DMS79 (cell line): ENCODE data around the gene DNAJA2.
"Not testable (repeated sequence)": the region's sequence is repeated elsewhere in the genome, so short reads cannot be mapped to it uniquely, and the experiment has no call there.

Source experiments
- DNase-seq: peaks from one replicate; lab custom pipeline; 2025; lab: John Stamatoyannopoulos, UW

DNAJA2 gene

DNA sequence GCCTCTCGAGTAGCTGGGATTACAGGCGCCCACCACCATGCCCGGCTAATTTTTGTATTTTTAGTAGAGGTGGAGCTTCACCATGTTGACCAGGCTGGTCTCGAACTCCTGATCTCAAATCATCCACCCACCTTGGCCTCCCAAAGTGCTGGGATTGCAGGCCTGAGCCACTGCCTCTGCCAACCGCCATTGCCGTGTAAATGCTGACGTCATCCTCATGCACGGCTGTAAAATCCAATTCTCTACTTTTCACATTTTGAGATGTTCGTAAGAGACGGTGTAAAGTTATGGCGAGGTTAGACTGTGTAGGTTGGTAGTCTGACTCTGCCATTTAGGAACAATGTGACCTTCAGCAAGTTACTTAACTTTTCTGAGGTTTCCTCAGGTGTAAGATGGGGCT lies 1.7 kb upstream of the DNAJA2 start:
- no peak for DNase-seq

DNA sequence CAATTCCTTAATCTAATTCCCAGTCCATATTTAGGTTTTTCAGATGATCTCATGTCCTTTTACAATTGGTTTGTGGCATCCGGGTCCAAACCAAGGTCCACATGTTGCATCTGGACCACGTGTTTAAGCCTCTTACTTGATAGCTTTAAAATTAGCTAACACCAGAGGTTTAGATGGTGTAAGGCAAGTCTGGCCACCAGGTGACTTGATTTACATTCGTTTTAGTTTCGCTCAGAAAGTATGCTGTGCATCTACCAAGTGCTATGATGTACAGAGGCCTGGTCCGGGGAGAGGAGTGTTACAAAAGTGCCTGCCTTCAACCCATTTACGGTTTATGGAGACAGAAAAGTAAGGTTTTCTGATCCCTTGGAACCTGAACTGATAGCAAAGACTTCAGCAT lies 878 bp upstream of the DNAJA2 start:
- no peak for DNase-seq

DNA sequence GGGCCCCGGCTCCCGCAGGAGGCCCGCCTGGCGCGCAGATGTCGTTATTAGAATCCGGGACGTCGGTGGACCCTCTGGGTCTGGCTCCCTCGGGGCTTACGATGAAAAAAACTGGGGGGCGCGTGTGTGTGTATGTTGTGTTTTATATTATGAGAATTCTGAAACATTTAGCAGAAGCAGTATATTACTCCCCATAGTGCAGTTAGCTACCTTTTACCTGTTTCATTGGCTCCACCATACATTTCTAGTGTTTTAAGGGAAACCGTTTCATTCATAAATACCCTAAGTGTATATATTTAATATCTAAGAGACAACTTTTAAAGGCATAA lies 486 bp upstream of the DNAJA2 start:
- DNase-seq: no peak

DNA sequence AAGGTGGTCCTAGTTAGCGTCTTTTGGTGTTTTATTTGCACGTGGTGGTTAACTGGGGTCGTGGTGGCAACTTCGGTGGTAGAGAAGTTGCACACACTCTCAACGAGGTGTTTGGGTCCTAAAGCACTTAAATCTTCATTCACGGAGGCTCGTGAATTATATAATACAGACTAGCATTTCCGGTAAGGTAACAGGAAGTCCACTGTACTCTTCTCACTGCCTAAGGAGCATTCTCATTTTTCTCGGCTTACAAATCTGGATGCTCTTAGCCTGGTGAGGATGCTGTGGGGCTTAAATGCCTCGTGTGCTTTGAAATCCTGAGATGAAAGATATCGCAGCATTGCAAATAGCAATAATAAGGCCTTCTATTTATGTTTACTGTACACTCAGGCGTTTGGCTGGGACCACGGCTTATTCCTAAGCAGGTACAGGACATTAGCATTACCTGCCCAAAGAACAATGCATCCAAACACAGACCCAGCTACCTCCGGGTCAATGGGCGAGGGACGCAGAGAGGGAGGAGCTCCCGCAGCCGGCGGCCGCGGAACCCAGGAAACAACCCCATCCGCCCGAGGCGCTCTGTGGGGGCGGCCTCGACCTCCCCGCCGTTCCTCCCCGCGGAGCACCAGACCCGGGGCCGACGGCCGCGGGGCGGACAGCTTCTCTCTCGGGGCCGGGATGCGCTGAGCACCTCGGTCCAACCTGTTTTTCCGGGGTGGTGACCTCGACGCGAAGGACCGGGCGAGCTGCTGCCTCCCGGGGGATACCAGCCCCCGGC lies 856 bp downstream of the DNAJA2 start:
- no peak for DNase-seq

DNA sequence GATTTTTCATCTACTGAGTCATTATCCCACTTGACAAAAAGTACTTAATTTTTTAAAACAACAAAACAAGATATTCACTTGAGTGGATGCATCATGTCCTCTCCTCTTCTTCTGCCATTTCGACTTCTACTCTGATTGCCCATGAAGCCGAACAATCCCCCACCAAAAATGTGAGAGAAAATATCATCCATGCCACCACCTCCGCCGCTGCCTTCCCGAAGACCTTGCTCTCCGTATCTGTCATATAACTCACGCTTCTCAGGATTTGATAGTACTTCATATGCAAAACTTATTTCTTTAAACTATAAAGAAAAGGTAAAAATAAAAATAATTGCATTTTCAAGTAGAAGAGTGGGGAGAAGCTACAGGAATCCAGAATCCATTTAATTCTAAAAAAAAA lies 2.2 kb downstream of the DNAJA2 start:
- no peak for DNase-seq

DNA sequence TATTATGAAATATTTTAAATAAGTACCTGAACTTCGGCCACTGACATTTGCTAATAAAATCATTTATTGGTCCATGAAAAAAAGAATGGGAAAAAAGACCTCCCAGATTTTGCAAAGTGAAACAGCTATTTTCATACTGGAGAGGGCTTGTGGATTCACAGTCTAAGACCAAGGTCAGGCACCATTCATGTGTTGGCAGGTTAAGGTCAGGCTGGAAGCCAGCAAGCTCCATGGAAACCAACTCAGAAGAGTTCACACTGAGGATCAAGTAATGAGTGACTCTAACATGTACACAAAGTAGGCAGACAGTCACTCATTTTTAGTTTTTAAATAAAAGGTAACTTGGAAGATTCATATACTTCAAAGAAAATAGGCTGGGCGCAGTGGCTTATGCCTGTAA lies 3.4 kb downstream of the DNAJA2 start:
- no peak for DNase-seq

DNA sequence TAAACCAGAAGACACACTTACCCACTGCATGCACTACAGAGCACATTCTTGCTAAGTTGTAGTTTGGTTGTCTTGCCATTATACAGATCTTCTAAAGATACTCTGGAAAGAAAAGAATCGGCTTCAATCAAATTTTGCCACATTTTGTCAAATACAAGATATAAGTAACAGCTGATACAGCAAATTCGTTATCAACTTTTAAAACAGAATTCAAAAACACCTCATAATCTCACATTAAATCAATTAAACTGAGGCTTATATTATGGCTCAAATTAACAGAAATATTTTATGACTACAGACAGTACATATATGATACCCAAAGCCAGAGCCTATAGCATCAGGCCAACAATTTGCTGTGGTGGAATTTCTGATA lies 5.4 kb downstream of the DNAJA2 start:
- no peak for DNase-seq

DNA sequence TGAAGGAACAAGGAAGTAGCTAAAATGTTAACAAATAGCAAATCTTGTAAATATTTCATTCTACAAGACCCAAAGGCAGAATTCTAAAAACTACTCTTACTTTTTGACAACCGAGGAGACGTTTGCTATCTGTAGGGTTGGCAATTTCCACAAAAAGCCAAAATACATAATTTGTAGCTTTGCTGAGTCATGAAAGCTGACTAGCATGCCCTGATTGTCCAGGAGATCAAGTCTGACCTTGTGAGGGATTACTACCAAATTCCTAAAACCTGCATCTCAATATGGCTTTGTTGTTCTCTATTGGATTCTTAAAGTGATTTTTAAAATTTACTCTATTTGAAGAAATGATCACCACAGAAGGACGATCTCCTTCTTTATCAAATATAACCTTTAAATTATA lies 10.8 kb downstream of the DNAJA2 start:
- DNase-seq: no peak

DNA sequence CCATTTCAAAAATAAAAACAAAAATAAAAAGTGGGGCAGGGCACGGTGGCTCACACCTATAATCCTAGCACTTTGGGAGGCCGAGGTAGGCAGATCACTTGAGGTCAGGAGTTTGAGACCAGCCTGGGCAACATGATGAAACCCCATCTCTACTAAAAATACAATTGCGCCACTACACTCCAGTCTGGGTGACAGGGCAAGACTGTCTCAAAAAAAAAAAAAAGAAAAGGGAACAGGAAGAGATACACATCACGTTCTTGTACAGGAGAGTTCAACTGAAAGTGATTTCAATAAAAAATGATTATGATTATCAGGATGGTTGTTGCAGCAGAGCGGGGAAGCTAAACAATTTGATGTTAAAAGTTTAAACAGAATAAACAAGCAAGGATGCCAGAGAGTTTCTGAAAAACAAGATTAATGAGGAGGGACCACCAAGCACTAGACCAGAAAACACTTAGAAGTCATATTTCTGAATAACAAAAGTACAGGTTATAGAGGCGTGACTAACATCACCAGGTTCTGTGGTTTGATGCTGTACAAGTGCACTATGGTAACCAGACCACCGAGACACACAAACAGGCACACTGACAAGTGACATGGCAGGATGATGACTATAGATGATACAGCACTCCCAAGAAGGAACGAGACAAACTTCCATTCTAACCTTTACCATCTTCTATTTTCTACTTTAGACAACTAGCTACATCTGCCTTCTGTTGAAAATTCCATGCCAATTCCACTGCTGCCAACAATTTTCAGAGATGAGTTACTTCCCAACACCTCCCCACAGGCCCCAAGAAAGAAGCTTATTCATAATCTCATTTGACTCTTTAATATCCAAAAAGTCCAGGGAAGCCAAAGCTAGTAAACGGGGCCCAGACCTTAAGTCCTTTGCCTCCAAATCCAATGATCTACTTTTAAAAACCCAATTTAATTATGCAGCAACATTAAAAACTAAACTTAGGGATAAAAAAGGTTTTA lies 11.8 kb downstream of the DNAJA2 start:
- DNase-seq: no peak

DNA sequence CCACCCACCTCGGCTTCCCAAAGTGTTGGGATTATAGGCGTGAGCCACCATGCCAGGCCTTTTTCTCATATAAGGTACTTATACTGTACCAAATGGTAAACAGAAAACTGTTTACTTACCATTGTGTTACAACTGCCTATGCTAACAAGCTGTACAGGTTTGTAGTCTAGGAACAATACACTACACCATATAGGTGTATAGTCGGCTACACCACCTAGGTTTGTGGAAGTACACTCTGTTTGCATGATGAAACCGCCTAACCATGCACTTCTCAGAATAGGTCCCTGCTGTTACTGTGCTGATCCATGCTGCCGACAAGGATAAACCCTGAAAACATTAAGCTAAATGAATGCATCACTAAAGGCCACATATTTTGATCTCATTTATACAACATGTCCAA lies 18.9 kb downstream of the DNAJA2 start:
- DNase-seq: no peak

DNA sequence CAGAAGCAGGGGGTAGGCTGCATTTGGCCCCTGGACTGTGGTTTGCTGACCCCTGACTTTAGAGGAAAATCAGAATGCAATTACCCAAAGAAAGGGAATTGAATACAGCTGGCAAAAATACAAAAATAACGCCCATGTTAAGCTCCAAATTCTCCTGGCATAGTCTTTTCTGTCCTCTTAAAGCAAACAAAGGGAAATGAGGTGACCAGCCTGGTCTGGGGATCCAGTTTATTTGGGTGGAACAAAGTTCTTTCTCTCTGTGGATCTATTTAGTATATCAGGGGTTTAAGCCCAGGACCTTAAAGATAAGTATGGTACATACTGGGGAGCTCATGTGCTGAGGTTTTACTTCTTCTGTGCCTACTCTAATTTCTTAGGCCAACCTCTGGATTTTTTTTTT lies 23.5 kb downstream of the DNAJA2 start:
- DNase-seq: no peak

DNA sequence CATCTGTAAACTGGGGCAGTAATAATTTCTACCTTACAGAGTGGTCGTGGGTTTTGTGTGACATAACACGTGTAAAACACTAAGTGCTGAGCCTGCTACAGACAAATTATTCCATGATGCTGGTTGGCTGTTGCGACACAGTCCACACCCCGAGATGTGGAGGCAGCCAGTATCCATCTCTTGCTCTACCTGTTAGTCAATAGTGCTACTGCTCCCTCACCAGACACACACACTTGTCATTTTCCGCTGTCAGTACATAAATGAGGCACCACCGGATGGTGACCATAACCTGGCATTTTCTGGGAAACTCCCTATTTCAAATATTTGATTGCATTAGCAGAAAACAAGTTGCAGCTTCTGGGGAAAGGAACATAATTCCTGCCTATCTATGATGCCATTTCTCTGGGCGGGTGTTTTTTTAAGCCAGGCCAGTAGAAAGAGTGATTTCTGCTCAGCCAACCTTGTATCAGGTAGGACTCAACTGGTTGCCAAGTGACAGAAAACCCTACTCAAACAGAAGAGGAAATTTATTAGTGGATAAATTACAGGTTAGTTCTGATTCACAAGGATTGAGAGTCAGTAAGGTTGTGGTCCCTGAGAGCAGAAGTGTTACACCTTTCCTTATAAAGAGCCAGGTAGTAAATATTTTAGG lies 24.1 kb downstream of the DNAJA2 start:
- no peak for DNase-seq

DNA sequence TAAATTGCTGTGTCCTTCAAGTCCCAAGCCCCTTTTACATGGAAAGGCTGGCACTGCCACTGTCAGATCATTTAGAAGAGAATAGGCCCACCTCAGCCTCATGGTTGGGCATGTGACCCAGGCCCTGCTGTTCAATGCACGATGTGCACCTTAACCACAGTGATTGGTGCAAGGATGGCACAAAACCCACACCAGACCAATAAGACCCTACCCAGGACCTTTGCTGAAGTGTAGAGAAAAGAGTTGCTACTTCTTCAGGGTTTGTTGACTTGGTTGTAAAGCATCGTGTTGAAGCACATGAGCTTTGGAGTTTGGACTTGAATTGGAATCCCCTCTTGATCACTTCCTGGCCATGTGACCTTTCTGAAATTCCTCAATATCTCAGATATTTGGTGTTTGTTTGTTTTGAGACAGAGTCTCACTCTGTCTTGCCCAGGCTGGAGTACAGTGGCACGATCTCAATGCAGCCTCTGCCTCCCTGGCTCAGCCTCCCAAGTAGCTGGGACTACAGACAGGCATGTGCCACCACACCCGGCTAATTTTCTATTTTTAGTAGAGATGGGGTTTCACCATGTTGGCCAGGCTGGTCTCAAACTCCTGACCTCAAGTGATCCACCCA lies 24.8 kb downstream of the DNAJA2 start:
- DNase-seq: no peak

DNA sequence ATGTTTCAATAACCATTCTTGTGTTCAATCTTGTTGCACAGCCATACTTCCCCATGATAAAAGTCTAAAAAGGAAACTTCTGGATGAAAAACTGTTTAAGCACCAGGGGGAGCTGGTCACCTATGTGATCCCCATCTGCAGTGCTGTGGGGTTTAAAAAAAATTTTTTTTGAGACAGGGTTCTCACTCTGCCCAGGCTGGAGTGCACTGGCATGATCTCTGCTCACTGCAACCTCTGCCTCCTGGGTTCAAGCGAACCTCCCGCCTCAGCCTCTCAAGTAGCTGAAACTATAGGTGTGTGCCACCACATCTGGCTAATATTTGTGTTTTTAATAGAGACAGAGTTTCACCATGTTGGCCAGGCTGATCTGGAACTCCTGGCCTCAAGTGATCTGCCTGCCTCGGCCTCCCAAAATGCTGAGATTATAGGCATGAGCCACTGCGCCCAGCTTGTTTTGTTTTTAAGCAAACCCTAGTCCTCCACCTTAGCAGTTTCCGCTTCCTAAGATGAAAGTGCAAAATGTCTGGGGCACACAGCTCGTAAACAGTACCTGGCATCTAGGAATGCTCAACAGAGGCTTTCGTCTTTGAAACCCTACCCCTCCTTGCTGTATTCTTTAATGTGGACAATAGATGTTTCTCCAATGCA lies 25.4 kb downstream of the DNAJA2 start:
- no peak for DNase-seq

DNA sequence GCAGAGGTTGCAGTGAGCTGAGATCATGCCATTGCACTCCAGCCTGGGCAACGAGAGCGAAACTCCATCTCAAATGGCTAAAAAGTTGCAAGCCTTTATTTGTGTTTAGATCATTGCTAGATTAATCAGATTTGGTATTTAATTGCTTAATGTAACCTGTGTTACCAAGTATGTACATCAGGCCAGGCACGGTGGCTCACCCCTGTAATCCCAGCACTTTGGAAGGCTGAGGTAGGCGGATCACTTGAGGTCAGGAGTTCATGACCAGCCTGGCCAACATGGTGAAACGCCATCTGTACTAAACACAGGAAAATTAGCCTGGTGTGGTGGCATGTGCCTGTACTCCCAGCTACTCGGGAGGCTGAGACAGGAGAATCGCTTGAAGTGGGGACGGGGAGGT lies 28.8 kb downstream of the DNAJA2 start:
- DNase-seq: not testable (repeated sequence)

DNA sequence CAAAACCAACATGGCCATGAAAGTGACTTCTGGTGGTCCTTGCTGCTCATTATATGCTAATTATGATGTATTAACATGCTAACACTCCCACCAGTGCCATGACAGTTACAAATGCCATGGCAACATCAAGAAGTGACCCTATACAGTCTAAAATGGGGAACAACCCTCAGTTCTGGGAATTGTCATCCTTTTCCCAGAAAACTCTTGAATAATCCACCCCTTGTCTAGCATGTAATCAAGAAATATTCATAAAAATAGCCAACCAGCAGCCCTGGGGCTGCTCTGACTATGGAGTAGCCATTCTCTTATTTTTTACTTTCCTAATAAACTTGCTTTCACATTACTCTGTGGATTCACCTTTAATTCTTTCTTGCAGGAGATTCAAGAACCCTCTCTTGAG lies 35.9 kb downstream of the DNAJA2 start:
- DNase-seq: no peak

DNA sequence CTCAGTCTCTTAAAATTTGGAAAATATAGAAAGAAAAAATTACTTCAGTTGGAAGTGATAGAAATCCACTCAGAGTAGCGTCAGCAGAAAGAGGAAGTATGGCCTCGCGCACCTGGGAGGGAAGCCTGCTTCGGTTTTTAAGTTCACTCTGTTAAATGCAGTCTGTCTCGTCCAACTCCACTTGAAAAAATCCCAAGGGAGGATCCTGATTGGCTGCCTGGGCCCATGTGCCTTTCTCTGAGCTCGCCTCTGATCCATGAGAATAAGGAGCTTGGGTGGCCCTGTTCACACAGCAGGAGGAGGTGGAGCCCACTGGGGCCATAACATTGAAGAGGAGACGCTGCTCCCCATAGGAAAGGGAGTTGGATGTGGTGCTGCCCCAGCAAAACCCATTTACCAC lies 40.7 kb downstream of the DNAJA2 start:
- DNase-seq: no peak

DNA sequence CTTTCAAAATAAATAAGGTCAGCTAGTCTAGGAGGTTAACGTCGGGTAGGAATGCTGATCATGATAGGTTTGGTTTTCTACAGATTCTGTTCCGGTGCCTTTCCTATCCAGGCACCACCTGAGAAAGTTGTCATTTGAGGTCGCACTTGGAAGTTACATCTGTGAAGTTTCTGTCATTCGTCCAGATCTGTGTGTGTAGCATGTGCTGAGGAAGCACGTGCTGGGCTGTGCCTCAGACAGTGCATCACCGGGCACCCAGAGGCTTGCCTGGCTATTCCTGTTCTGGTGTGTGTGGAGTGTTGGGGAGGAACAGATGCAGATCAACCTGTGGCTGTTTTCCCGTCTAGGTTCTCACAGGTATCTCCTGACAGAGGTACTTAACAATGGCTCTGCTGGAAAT lies 42.6 kb downstream of the DNAJA2 start:
- no peak for DNase-seq

DNA sequence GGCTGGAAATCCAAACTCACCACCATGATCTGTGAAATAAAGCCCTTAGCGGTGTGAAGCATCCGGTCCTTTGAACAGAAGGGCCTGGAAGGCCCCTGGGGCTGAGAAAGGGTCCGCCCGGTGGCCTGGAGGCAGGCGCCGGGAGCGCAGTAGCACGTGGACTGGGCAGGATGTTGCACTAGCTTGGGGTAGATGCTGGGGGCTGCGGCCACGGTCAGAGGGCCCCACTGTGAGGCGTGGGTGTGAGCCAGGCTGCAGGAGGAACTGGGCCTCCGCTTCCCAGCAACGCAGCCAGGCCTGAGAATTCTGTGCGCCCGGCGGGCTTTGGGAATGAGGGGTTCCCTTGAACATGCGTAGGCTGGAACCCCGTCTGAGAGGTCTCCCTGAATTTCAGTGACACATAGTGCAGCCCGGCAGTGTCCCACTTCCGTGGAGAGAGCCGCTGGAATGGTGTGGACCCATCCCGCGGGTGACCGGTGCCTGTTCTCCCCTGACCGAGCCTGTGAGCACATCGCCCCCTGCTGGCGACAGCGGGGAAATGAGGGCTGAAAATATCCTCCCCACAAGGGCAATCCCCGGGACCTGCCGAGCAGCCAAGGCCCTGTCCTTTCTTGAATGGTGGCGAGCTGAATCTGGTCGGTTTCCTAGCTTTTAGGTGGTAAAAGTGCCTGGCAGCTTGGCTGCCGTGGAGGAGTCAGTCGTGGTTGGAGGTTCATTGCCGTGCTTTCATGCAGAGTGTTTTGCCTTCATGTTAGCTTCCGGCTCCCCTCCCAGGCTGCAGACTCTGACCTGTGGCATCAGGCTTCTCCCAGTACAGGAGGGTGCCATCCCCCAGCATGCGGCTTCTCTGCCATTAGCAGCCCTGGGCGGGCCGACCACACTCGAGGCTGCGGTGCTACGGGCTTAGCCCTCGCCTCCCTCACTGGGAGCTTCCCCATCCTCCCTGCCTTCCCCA lies 43.8 kb downstream of the DNAJA2 start:
- DNase-seq: no peak

DNA sequence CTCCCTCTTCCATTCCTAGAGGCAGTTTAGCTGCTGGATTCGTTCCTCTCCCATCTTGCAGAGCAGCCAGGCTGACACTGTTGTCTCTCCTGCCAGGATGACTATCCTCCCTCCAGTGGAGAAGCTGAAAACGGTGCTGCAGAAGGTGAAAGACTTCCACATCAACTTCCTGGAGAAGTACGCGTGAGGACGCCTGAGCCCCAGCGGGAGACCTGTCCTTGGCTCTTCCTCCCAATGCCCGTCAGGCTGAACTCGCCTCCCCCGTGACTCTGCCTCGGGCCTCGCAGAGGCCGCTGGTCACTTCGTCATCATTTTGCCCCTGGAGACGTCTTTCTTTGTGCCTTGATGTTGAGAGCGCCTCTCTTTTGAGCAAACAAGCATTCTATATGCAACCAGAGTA lies 44.7 kb downstream of the DNAJA2 start:
- DNase-seq: no peak

DNA sequence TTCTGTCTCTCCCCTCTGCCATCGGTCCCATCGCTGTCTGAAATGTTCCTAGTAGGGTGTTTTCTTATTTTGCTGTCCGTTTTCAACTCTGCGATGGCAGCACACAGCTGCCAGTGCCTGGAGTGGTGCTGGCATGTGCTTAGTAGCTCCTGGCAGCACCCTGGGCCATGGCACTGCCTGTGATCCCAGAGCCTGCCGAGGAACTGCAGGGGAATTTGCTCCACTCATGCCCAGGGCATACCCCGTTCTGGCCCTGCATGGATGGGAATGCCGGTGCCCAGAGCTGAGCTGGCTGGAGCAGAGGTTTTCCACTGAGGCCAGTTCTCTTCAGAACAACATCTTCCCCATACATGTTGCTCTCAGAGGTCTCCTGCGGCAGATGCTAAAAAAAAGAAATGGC lies 46.2 kb downstream of the DNAJA2 start:
- no peak for DNase-seq
